ENCODE results near the gene MARCHF2.

MARCHF2 gene

DNA sequence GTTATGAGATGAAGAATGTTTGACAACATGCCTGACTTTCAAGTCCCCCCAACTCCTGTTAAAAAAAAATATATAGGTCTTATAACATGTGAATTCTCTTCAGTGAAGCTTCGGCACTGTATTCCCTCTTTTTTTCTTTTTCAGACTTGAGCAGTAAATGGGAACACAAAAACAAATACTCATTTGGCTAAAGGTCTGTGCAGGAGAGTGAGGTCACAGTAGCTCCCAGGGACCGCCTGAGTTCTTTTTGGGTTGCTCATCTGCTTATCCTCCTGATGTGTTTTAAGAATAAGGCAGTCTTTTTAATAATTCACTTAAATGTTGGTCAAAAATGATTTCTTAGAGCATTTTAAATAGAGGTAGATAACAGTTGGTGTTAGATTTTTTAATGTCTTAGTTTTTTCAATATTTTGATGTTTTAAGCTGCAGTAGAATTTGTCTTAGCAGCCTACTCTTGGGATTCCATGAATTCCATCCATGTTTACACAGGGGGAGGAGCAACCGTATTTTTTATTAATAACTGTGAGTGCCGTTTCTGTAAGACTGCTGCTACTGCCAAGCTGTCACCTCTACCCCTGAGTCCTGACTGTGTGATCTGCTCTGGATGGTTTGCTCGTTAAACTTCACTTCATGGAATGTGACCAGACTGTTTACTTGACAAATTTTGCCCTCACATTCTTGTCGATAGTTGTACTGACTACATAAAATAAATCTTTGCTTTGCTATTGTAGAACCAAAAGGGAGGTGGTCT, 46.6 kb downstream of the MARCHF2 start:
- H3K9me3 ChIP-seq = no peaks in the 10 kb centered on the region
- H4K20me1 ChIP-seq = peaks cover 100% of the 10 kb centered on the region
- peak overlapping the region; percentile 40 for H3K4me2 ChIP-seq
- H3K4me1 ChIP-seq = peaks cover 51% of the 10 kb centered on the region
- no peak for TF ChIP-seq Cebpa-rat (IDR thresholded peaks at IDR 0.05)
- no peak overlapping the region; the same call in 1 of the 2 replicates for H3K9ac ChIP-seq
- H3K27me3 ChIP-seq = no peaks in the 10 kb centered on the region
- H3K27ac ChIP-seq = no peak overlapping the region
- no peak overlapping the region for H3K4me3 ChIP-seq
- peaks cover 98% of the 10 kb centered on the region for H3K36me3 ChIP-seq

DNA sequence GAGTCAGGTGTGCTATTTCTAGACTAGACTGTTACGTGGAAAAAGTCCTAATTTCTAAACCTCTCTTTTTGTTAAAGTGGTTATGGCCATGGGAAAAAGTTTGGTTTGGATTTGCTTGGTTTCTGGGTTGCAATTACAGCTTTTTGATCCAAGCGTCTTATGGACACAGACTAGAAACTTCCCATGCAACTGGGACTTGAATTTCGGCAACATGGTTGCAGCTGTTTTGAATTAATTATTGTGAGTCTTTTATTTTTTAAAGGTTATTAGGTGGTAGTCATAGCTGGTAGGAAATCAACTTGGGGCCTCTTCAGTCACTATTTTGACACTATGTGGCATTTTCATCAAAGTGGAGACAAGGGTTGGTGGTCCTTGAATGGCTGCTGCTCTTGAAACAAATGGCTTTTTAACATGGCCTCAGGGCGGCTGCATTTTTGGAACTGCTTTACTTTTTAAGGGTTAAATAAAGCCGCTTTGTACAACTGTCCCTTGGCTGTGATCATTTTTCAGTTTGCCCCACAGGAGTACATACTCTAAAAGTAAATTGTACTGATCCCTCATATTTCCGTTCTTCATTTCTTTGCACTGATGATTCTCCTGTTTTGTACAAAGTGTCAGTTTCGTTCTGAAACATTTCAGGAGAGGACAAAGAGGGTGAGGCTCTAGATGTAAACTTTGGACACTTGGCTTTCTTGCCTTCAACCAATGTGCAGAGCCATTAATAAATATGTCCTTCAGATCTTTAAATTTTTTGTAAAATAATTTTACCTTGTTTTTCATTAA, 47.6 kb downstream of the MARCHF2 start:
- Histone ChIP-seq H3K36me3 (peaks cover 98% of the 10 kb centered on the region), H3K4me1 (peaks cover 51% of the 10 kb centered on the region), H3K4me3 (no peak overlapping the region), H4K20me1 (peaks cover 100% of the 10 kb centered on the region), H3K9ac (no peak overlapping the region), H3K9me3 (no peaks in the 10 kb centered on the region), H3K4me2 (peak overlapping the region; percentile 40), H3K27ac (no peak overlapping the region), H3K27me3 (no peaks in the 10 kb centered on the region)
- TF ChIP-seq Cebpa-rat (IDR thresholded peaks at IDR 0.05) = no peak

DNA sequence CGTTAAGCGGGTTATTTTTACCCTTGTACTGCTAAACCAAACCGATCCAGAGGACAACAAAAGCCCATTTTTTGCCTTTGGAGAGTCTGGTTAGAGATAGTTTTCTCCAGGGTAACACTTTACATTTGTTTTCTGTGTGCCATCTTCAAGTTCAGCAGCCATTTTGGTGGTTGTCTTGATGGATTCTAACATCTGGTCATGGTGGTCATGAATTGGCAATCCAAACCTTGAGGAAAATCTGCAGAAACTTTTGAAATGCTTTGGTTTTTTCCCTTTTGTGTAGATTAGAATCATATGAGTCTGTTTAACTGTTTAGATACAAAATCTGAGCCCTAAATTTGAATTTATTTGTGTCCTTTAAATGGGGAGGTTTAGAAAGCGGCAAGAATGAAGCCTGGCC, 48.3 kb downstream of the MARCHF2 start:
- no peaks in the 10 kb centered on the region for H3K9me3 ChIP-seq
- no peak for TF ChIP-seq Cebpa-rat (IDR thresholded peaks at IDR 0.05)
- no peak overlapping the region for H3K27ac ChIP-seq
- H3K36me3 ChIP-seq = peaks cover 98% of the 10 kb centered on the region
- no peaks in the 10 kb centered on the region for H3K27me3 ChIP-seq
- no peak overlapping the region for H3K4me2 ChIP-seq
- no peak overlapping the region for H3K9ac ChIP-seq
- no peak overlapping the region for H3K4me3 ChIP-seq
- H3K4me1 ChIP-seq = peaks cover 48% of the 10 kb centered on the region
- peaks cover 100% of the 10 kb centered on the region for H4K20me1 ChIP-seq

DNA sequence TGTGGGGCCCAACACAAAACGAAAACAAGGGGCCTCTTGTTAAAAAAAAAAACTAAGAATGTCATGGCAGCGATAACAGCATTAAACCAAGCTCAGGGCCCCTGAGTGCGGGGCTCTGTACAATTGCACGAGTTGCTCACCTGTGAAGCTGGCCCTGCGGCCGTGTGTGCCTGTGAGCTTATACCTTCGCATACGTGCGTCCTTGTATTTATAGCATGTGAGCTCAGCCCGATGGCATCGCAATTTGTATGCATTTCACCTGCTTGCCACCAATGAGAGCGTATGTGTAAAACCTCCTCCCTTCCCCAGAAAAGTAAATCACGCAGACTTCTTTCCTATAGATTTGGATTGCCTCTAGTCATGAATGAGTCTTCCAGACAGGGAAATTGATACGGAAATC, 48.8 kb downstream of the MARCHF2 start:
- Histone ChIP-seq H3K4me1 (peaks cover 43% of the 10 kb centered on the region), H4K20me1 (peaks cover 100% of the 10 kb centered on the region)

DNA sequence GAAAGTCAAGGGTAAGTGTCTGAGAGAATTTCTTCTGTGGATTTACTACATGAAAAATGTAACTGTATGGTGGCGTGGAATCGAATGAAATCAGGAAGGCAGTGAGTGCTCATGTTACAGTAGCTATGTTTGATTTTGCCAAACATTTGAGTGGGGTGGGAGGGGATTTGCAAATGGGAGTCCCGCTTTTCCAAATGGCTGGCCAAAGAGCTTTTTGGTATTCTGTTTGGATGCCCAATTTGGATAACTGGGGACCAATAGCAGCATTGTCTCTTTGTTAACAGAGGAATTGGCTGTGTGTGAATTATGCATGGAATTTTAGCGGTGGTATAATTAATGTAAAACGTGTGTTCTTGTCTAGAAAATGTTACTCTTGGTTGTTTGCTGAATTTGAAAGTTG, 49.5 kb downstream of the MARCHF2 start:
- TF ChIP-seq Cebpa-rat (IDR thresholded peaks at IDR 0.05) = no peak
- Histone ChIP-seq H3K27ac (no peak overlapping the region), H3K4me2 (no peak overlapping the region), H3K4me1 (peaks cover 38% of the 10 kb centered on the region), H3K9me3 (no peaks in the 10 kb centered on the region), H4K20me1 (peaks cover 100% of the 10 kb centered on the region), H3K36me3 (peaks cover 100% of the 10 kb centered on the region), H3K9ac (no peak overlapping the region), H3K27me3 (no peaks in the 10 kb centered on the region), H3K4me3 (no peak overlapping the region)

More for the DNA sequence above, 48.8 kb downstream of the MARCHF2 start:
- Histone ChIP-seq H3K9ac (no peak overlapping the region), H3K4me2 (no peak overlapping the region), H3K27ac (no peak overlapping the region), H3K27me3 (no peaks in the 10 kb centered on the region), H3K9me3 (no peaks in the 10 kb centered on the region), H3K4me3 (no peak overlapping the region), H3K36me3 (peaks cover 98% of the 10 kb centered on the region)
- TF ChIP-seq Cebpa-rat (IDR thresholded peaks at IDR 0.05) = no peak

DNA sequence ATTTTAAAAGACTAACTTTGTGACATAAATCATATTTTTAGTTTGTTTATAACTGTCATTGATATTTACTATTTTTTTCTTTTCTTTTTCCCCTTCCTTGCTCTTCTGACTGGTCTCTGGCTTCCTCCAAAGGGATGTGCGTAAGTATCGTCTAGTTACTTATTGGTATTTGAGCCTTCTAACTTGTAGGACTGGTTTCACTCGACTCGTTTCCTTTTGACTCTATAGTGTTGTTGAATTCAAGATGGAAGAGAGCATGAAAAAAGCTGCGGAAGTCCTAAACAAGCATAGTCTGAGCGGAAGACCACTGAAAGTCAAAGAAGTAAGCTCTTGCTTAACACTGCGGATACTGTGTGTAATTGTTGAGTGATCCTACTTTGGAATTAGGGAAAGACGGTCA, 50.3 kb downstream of the MARCHF2 start:
- Histone ChIP-seq H4K20me1 (peaks cover 100% of the 10 kb centered on the region), H3K4me3 (no peak overlapping the region), H3K36me3 (peaks cover 100% of the 10 kb centered on the region), H3K9ac (no peak overlapping the region), H3K27me3 (no peaks in the 10 kb centered on the region), H3K27ac (no peak overlapping the region), H3K4me1 (peaks cover 39% of the 10 kb centered on the region), H3K9me3 (no peaks in the 10 kb centered on the region), H3K4me2 (no peak overlapping the region)
- TF ChIP-seq Cebpa-rat (IDR thresholded peaks at IDR 0.05) = no peak

DNA sequence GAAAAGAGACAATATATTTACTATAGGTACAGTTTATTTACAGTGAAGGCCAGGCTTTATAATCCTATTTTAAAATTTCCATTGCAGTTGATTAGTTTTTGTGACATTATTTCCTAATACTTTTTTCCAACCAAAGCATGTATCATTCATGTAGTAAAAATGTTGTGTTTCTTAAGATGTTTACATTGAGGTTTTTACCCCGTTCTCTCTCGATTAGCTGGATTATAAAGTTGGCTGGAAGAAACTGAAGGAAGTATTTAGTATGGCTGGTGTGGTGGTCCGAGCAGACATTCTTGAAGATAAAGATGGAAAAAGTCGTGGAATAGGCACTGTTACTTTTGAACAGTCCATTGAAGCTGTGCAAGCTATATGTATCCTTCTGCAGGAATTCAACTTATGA, 52.9 kb downstream of the MARCHF2 start:
- peaks cover 39% of the 10 kb centered on the region for H3K4me1 ChIP-seq
- no peak overlapping the region for H3K9ac ChIP-seq
- H3K27ac ChIP-seq = no peak overlapping the region
- no peaks in the 10 kb centered on the region for H3K27me3 ChIP-seq
- no peak overlapping the region for H3K4me2 ChIP-seq
- peaks cover 100% of the 10 kb centered on the region for H4K20me1 ChIP-seq
- no peak overlapping the region for H3K4me3 ChIP-seq
- TF ChIP-seq Cebpa-rat (IDR thresholded peaks at IDR 0.05) = no peak
- no peaks in the 10 kb centered on the region for H3K9me3 ChIP-seq
- peaks cover 100% of the 10 kb centered on the region for H3K36me3 ChIP-seq

DNA sequence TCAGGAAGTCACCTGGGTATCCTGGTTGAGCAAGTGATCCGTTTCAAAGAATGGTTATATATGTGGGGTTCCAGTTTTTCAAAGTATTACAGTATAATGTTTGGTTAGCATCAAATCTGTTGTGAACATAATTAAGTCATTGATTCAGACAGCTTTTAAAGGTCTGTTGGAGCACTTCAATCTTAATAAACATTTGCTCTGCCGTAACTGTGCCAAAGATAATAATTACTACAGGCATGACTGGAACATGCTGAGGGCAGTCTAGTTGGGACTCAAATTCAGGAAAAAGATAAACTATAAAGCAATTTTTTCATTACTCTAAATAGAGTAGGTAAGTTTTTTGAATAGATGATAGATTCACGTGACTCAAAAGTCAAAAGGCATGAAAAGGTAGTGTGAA, 55.0 kb downstream of the MARCHF2 start:
- Histone ChIP-seq H3K27me3 (no peaks in the 10 kb centered on the region), H4K20me1 (peaks cover 100% of the 10 kb centered on the region), H3K27ac (no peak overlapping the region), H3K9me3 (no peaks in the 10 kb centered on the region), H3K4me1 (peaks cover 56% of the 10 kb centered on the region), H3K4me2 (peak overlapping the region; percentile 17), H3K4me3 (no peak overlapping the region), H3K9ac (no peak overlapping the region), H3K36me3 (peaks cover 100% of the 10 kb centered on the region)
- no peak for TF ChIP-seq Cebpa-rat (IDR thresholded peaks at IDR 0.05)

DNA sequence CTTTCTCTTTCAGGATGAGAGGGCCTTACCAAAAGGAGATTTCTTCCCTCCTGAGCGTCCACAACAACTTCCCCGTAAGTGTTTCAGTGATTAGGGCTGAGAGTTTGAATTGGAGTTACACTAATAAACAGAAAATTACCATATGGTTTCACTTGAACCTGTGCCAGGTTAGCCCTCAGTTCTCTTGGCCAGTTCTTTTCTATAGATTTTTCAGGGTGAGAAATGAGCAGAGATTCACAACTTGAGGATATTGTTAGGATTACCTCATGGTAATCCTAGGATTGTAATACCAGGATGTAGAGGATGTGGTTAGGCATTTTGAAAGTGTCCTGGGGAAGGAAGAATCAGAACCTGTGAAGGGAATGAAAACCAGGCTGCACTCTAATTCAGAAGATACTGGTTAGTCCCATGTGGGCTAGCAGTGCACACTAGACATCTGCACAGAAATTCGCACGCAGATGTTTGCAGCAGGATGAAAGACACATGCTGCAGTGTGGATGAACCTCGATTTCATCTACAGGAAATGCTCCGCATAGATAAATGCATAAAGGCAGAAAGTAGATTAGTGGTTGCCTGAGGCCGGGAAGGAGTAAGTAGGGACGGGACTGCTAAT, 55.8 kb downstream of the MARCHF2 start:
- Histone ChIP-seq H3K27me3 (no peaks in the 10 kb centered on the region), H3K9ac (no peak overlapping the region), H3K36me3 (peaks cover 99% of the 10 kb centered on the region), H3K4me3 (no peak overlapping the region), H3K4me2 (peak overlapping the region; percentile 17), H3K4me1 (peaks cover 63% of the 10 kb centered on the region), H3K27ac (no peak overlapping the region), H3K9me3 (no peaks in the 10 kb centered on the region), H4K20me1 (peaks cover 100% of the 10 kb centered on the region)
- no peak for TF ChIP-seq Cebpa-rat (IDR thresholded peaks at IDR 0.05)
